T-helper 2 cell treated with Interferon-gamma antibody and Interleukin-4, amounts not matched to agents 100 ng/mL and 5 ng/mL, for 36 hours (primary cell): ENCODE results near the gene TOM1L2. TPM values are rescaled to one million over a fixed set of nuclear protein-coding genes. Genes with fewer than 3 reads are reported as not detected.

Source experiments
- intact Hi-C: fragments of 100-400 bp; cut with micrococcal nuclease; formaldehyde crosslinking; loops from one replicate; pipeline ENCODE4 v1.15.1; 2023
- total RNA-seq: library from RNA; stranded (reverse); gene quantifications from 2 replicates; pipeline ENCODE4 v1.2.3, GENCODE V29; 2022

The TOM1L2 gene
- total RNA-seq, result 25.2 and 27.9 TPM in 2 replicates

DNA sequence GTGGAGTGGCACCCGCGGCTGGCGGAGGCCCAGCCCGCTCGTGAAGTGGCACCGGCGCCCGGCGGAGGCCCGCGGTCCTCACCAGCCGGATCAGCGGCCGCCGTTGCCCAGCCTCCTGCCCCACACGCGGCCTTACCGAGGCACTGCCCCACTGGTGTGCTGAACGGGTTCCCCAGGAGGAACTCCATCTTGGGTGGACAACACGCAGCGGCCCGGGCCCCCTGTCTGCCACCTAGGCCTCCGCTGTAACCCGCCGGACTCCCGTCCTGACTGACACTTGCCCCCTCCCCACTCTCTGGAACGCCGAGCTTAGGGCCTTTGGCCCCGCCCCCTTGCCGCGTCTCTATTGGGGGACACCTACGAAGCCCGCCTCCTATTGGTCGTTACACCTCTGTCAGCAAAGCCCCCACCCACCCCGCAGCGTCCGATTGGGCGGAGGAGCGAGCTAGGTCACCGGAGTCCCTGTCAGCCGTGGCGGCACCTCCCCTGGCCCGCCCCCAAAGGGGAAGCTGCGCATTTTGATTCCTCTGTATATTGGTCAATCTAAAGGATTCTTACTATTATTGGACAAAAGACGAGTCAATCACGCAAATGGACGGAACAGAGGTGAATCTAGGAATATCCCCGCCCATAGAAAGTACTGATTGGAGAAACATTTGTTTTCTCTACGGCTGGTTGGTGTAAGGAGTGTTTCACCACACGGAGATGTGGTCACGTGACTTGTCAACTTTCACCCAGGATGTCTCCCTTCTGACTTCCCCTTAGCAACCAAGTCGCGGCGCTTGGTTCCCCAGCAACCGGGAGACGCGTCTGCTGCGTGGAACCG lies at the start of gene TOM1L2, which contains the start of gene DRC3:
Gene TOM1L2 (minus strand): TSS at position 275 of the 826 bp plus-strand sequence. CDS start 87 bp downstream, at position 188.
Gene DRC3 (plus strand): TSS at position 737 of the 826 bp plus-strand sequence. CDS start 4,737 bp downstream, outside the sequence.
- intact Hi-C loops, result loop anchor here (1.0 to 10.0 kb wide), 9 partner anchors 13 to 498 kb away; partner anchors contain the start of genes ALKBH5, ATPAF2, GID4 and MED9

DNA sequence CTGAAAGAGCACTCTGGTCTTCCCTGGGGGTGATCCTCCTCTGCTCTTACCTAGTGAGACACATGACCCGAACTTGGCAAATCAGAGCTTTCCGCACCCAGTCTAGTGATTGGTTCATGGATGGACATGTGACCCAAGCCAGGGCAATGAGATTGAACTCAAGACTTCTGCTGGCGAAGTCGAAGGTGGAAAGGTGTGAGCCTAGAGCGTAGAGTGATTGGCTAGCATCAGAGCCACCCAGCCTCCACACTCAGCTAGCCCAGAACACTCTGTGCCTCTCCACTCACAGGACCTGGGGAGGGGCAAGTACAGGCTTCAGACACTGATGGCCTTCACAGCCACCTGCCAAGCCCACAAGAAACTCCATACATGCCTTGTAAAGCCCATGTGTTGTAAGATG lies 49.2 kb upstream of the TOM1L2 start:
- intact Hi-C loops, result no loop called here

DNA sequence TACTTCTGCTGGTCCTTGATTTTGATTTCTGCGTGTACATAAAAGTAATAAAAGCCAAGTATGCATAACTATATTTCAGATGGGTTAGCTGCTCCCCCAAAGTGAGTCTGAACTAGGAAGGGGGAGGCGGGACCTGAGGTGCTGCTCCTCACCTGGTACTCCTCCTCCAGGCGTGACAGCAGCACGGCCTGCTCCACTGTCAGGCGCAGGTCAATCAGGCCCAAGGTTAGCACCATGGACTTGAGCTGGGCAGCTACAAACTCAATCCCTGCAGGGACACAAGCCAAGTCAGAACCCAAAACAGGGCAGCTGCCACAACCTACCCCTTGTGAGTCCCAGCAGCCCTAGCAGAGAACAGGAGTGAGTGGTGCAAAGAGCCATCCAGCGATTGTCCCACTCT lies 48.8 kb upstream of the TOM1L2 start:
- intact Hi-C loops, result no loop called here

DNA sequence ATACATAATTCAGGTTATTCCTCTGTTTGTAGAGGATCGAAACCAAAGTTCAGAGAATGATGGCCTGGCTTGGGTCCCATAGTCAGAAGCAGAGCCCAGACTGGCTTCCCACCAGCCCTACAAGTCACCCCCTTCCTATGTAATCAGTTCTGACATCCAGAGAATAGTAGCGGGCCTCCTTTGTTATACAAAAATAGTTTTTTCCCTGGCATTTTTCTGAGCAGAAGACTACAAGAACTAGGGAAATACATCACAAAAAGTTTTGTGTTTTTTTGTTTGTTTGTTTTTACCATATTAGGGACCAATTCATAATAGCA lies 47.6 kb upstream of the TOM1L2 start:
- intact Hi-C loops, result no loop called here

- intact Hi-C loops, result no loop called here
These were observed 46.3 kb upstream of the TOM1L2 start for GRCh38 chr17:18018411-18018921.

DNA sequence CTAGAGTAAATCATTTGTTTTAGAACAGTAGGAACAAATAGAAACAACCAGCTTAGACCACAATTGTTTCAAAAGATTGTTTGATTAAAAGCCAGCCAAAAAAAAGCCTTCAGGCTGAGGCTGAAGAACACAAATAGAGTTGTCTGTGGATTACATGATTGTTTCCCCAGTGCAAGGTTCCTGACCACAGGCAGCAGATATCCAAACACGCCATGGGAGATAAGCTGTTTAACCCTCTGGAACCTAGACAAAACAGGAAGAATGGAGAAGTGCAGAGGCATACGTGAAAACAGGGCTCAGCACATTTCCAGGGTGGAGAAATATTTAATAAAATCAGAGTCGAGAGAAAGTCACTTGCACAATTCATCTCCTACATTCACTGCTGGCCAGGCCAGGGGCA lies 45.8 kb upstream of the TOM1L2 start:
- intact Hi-C loops, result no loop called here

GRCh38 chr17:18016426-18016825 lies 44.2 kb upstream of the TOM1L2 start:
- intact Hi-C loops, result no loop called here

DNA sequence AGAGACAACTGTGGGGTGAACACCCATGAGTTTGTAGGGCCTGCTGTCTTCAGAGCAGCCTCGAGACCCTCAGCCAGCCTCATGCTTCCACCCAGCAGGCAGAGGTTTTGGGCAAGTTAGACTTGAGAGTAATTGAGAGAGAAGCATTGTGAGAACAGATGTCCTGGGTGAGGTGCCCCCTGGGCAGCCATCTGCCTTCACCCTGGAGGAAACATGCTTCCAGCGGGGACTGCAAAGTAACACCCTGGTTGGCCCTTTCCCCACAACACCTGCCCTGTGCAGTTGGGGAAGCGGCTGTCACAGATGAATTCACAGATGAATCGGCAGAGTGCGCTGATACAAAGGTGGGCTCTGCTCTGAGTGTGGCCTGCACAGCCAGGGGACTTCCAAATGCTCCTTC lies 43.4 kb upstream of the TOM1L2 start:
- intact Hi-C loops, result no loop called here

- intact Hi-C loops, result no loop called here
These were observed 41.8 kb upstream of the TOM1L2 start for GRCh38 chr17:18014006-18014405.

DNA sequence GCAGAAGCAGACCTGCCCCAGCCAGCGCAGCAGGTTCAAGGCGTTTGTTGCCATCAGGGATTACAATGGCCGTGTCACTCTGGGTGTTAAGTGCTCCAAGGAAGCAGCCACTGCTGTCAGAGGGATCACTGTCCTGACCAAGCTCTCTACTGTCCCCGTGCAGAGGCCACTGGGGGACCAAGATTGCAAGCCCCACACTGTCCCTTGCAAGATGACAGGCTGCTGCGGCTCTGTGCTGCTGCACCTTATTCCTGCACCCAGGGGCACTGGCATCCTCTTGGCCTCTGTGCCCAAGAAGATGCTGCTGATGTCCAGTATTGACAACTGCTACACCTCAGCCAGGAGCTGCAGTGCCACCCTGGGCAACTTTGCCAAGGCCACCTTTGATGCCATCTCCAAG lies 39.1 kb upstream of the TOM1L2 start:
- intact Hi-C loops, result no loop called here

- intact Hi-C loops, result no loop called here
These were observed 37.6 kb upstream of the TOM1L2 start for GRCh38 chr17:18009609-18010420.

DNA sequence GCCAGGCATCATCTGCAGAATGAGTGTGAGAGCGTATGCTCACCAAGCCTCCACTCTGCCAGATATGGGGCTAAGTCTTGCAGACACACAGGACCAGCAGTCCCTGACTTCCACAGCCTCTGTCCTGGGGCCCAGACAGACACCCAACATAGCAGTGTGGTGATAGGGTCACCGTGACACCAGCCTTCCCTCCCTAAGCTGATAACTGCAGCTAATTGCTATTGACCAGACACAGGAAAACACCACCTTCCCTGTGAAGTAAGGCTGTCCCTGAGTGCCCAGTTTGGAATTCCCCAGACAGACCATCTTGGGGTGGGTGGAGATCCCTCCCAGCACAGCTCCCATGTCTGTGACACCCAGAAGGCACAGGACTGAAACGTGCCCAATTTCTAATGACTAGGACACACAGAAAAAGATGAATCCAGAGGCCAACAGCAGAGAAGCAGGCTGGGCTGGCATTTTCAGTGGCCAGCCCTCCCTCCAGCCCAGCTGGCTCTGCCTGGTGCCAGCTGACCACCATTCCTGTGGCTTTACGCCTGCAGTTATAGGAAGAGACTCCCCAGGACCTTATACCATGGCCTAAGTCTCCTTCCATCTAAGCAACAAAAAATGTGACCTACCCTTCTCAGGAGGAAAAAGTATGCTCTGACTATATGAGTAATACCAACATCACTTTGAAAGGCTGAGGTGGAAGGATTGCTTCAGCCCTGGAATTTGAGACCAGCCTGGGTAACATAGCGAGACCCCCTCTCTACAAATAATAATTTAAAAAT lies 36.5 kb upstream of the TOM1L2 start:
- intact Hi-C loops, result no loop called here

DNA sequence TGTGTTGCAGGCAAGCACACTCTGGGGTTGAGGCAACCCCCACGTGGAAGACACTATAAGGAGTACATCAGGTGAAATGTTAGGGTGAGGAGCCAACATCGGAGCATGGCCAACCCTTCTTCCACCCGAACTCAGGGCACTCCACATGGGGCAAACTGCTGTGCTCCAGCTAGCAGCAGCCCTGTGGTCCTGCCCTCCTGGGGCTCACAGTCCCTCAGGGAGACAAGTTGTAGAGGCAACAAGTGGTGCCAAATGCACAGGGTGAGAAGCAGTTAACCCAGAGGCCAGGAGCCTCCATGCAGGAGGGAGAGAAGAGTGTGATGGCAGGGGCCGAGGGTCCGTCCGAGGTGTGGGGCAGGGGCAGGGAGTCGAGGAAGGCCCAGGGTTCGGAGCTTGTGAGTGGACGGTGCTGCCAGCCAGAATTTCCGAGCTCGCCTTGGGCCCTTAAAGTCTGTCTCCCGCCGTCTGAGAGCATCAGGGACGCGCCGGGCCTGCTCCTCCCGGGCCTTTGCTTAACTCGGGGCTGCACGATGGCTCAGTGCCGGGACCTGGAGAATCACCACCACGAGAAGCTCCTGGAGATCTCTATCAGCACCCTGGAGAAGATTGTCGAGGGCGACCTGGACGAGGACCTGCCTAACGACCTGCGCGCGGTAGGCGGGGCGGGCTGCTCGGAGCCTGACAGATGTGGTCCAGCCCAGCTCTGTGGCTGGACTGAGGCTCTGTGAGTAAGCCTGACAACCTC lies 34.5 kb upstream of the TOM1L2 start:
- intact Hi-C loops, result no loop called here

DNA sequence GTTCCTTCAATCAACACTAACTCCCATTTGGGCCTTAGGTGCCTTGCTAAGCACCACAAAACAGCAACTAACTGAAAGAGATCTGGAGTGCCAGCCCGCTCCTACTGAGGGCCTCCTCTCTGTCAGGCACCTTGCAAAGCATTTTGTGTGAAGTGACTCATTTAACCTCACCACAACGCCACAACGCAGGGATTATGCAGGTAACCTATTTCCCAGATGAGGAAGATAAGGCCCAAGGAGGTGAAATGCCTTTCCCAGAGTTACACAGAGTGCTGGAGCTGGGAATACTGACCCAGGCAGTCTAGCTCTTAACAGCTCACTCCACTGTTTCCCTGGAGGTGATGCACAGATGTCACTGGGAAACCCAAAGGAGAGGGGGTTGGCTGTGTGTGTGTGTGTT lies 33.3 kb upstream of the TOM1L2 start:
- intact Hi-C loops, result no loop called here

GRCh38 chr17:18004884-18005305 lies 32.7 kb upstream of the TOM1L2 start:
- intact Hi-C loops, result no loop called here

DNA sequence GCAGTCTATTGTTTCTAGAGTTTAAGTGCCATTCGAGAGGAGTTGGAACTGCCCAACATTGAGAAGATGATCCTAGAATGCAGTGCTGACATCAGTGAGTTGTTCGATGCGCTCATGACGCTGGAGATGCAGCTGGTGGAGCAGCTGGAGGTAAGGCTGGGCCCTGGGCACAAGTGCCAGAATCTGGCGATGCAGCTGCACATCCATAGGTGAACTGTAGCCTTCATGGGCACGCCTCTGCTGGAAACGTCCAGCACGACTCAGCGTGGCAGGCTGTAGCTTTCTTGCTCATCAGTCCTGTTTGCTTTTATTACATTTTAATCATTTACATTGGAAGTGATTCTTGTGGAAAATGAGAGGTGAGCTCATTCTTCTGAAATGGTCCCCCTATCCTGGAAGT lies 32.1 kb upstream of the TOM1L2 start:
- intact Hi-C loops, result no loop called here

DNA sequence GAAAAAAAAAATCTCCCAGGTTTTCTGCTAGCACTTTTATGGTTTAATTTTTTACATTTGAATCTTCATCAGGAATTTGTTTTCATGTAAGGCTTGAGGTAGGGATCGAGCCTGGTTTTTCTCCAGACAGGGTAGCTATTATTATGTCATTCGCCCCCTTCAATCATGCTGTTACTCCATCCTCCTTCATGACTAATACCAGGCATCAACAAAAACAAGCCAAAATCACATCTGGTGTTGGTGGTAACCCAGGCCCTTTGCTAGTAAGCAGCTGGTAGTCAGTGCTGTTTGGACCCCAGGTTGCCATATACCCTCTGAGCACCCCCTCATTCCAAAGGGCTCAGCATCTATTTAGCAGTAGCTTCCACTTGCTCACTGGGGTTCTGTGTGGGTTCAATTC lies 30.0 kb upstream of the TOM1L2 start:
- intact Hi-C loops, result no loop called here

DNA sequence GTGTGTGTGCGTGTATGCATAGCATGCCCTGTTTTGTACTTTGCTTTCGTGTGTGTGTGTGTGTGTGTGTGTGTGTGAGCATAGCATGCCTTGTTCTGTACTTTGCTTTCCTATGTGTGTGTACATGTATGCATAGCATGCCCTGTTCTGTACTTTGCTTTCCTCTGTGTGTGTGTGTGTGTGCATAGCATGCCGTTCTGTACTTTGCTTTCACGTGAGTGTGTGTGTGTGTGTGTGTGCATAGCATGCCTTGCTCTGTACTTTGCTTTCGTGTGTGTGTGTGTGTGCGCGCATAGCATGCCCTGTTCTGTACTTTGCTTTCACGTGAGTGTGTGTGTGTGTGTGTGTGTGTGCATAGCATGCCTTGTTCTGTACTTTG lies 27.8 kb upstream of the TOM1L2 start:
- intact Hi-C loops, result no loop called here

GRCh38 chr17:17999364-18000029 lies 27.3 kb upstream of the TOM1L2 start:
- intact Hi-C loops, result no loop called here

DNA sequence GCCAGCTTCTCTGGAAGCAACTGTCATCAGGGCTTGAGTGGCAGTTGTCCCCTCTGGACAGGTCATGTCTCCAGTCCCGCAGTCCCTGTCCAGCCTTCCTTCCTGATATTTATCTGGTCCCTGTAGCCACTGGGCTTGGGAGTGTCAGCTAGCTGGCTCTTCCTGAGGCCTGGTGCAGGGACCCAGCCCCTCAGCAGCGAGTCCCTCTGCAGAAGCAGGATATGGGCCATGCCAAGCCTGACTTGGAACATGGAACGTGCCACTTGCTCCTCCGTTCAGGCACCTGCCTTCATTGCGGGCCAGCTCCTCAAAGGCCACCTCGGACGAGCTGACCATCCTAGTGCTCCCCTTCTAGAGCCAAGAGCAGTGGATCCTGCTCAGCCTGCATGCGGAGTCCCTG lies 26.7 kb upstream of the TOM1L2 start:
- intact Hi-C loops, result no loop called here
